ENCODE measurements around the gene QTRT2. TPM values are rescaled to one million over a fixed set of nuclear protein-coding genes. Genes with fewer than 3 reads are reported as not detected.

The QTRT2 gene
- total RNA-seq, 2 donors from 2014 or later = 20.3 to 25.6 TPM

DNA sequence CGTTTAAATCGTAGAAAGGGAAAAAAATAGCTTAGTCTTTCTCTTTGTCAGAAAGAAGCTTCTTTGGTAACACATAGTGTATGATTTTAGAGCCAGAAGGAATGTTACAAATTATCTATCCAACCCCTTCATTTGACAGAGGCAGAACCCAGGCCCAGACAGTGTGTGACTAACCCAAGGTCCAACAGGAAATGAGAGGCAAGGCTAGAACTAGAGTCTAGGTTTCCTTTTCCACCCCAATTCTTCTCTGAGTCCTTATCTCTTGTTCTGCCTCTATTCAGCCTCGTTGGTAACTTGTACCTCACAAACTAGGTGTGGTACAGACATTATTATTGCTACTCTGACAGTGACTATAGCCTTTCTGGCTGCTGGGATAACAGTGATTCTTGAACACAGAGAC is 39.3 kb downstream of the QTRT2 start:
- Histone ChIP-seq H3K9ac (ENCODE audit: low read depth in 2 of 2, low read length in 2 of 2) (no peak overlapping the region), H3K27ac (no peak overlapping the region), H3K9me3 (no peaks in the 10 kb centered on the region), H3K27me3 (no peaks in the 10 kb centered on the region), H3K36me3 (no peaks in the 10 kb centered on the region), H3K4me3 (no peak overlapping the region), H3K4me1 (no peaks in the 10 kb centered on the region)
- no peak for DNase-seq
- TF ChIP-seq, protein P1, sequence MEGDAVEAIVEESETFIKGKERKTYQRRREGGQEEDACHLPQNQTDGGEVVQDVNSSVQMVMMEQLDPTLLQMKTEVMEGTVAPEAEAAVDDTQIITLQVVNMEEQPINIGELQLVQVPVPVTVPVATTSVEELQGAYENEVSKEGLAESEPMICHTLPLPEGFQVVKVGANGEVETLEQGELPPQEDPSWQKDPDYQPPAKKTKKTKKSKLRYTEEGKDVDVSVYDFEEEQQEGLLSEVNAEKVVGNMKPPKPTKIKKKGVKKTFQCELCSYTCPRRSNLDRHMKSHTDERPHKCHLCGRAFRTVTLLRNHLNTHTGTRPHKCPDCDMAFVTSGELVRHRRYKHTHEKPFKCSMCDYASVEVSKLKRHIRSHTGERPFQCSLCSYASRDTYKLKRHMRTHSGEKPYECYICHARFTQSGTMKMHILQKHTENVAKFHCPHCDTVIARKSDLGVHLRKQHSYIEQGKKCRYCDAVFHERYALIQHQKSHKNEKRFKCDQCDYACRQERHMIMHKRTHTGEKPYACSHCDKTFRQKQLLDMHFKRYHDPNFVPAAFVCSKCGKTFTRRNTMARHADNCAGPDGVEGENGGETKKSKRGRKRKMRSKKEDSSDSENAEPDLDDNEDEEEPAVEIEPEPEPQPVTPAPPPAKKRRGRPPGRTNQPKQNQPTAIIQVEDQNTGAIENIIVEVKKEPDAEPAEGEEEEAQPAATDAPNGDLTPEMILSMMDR (IDR thresholded peaks at IDR 0.05) = no peak
- intact Hi-C loops (cut with DNase I) = no loop called here

DNA sequence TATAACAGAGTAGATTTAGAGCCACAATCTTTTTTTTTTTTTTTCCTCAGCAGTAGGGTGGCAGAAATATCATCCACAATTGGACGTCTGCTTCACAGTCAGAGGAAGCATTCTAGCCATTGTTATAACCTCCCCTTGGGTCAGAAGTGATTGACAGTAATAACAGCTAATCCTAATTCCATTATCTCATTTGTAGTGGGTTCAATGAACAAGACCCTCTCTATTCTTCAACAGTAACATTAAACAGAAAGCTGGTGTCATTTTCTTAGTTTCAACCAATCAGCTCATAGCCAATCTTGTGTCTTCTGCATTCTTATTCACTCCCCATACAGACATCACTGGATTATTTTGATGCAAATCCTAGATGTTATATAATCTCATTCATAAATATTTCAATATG is 44.6 kb downstream of the QTRT2 start:
- Histone ChIP-seq H3K36me3 (no peaks in the 10 kb centered on the region), H3K9me3 (no peaks in the 10 kb centered on the region), H3K9ac (ENCODE audit: low read depth in 2 of 2, low read length in 2 of 2) (no peak overlapping the region), H3K4me1 (no peaks in the 10 kb centered on the region), H3K4me3 (no peak overlapping the region), H3K27me3 (no peaks in the 10 kb centered on the region), H3K27ac (no peak overlapping the region)
- TF ChIP-seq, protein P1 (IDR thresholded peaks at IDR 0.05) = no peak
- intact Hi-C loops (cut with DNase I) = no loop called here
- no peak for DNase-seq

DNA sequence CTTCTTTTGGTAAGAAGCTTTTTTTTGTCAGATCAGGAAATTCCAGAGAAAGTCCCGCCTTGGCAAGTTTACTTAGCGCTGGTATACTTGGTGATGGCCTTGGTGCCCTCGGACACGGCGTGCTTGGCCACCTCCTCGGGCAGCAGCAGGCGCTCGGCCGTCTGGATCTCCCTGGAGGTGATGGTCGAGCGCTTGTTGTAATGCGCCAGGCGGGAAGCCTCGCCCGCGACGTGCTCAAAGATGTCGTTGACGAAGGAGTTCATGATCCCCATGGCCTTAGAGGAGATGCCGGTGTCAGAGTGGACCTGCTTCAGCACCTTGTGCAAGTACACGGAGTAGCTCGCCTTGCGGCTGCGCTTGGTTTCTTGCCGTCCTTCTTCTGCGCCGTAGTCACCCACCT is 46.6 kb downstream of the QTRT2 start:
- H3K4me3 ChIP-seq = no peak overlapping the region
- no peaks in the 10 kb centered on the region for H3K9me3 ChIP-seq
- intact Hi-C loops (cut with DNase I) = no loop called here
- no peak for DNase-seq
- H3K27ac ChIP-seq = no peak overlapping the region
- no peak overlapping the region for H3K9ac ChIP-seq (ENCODE audit: low read depth in 2 of 2, low read length in 2 of 2)
- no peaks in the 10 kb centered on the region for H3K4me1 ChIP-seq
- no peaks in the 10 kb centered on the region for H3K27me3 ChIP-seq
- TF ChIP-seq, protein P1 (IDR thresholded peaks at IDR 0.05) = no peak
- H3K36me3 ChIP-seq = no peaks in the 10 kb centered on the region

DNA sequence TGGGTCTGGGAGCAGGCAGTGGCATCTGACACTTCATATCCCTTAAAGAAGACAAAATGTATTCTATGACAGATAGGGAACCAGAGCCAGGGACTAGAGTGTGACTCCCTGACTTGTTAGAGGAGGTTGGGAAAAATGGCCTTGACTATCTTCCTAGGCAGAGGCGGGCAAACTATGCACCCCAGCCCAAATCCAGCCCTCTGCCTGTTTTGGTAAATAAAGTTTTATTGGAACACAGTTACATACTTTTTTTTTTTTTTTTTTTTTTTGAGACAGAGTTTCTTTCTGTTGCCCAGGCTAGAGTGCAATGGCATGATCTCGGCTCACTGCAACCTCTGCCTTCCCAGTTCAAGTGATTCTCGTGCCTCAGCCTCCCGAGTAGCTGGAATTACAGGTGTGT is 47.3 kb downstream of the QTRT2 start:
- Histone ChIP-seq H3K4me1 (no peaks in the 10 kb centered on the region), H3K9me3 (no peaks in the 10 kb centered on the region), H3K4me3 (no peak overlapping the region), H3K9ac (ENCODE audit: low read depth in 2 of 2, low read length in 2 of 2) (no peak overlapping the region), H3K27me3 (no peaks in the 10 kb centered on the region), H3K36me3 (no peaks in the 10 kb centered on the region), H3K27ac (no peak overlapping the region)
- TF ChIP-seq, protein P1 (IDR thresholded peaks at IDR 0.05) = no peak
- DNase-seq = no peak
- intact Hi-C loops (cut with DNase I) = no loop called here

DNA sequence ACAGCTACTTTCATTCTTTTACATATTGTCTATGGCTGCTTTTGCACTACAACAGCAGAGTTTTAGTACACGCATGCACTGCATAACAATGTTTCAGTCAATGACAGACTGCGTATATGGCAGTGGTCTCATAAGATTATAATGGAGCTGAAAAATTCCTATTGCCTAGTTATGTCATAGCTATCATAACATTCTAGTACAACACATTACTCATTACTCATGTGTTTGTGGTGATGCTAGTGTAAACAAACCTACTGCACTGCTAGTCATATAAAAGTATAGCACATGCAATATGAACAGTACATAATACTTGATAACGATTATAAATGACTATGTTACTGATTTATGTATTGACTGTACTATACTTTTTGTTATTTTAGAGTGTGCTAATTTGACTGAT is 47.9 kb downstream of the QTRT2 start:
- H3K4me3 ChIP-seq = no peak overlapping the region
- intact Hi-C loops (cut with DNase I) = no loop called here
- H3K36me3 ChIP-seq = no peaks in the 10 kb centered on the region
- H3K4me1 ChIP-seq = no peaks in the 10 kb centered on the region
- no peaks in the 10 kb centered on the region for H3K9me3 ChIP-seq
- DNase-seq = no peak
- no peak overlapping the region for H3K9ac ChIP-seq (ENCODE audit: low read depth in 2 of 2, low read length in 2 of 2)
- TF ChIP-seq, protein P1 (IDR thresholded peaks at IDR 0.05) = no peak
- H3K27ac ChIP-seq = no peak overlapping the region
- H3K27me3 ChIP-seq = no peaks in the 10 kb centered on the region

DNA sequence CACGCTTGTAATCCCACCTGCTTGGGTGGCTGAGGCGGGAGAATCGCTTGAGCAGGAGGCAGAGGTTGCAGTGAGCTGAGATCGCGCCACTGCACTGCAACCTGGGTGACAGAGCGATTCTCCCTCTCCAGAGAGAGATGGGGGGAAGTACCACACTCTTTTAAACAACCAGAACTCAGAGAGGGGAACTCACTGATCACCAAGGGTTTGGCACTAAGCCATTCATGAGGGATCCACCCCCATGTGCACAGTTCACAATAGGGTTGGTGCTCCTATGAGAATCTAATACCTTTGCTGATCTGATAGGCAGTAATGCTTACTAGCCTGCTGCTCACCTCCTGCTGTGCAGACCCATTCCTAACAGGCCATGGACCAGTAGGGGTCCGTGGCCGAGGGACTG is 51.6 kb downstream of the QTRT2 start:
- H3K4me3 ChIP-seq = no peak overlapping the region
- no peaks in the 10 kb centered on the region for H3K36me3 ChIP-seq
- DNase-seq = no peak
- H3K9ac ChIP-seq (ENCODE audit: low read depth in 2 of 2, low read length in 2 of 2) = no peak overlapping the region
- H3K27me3 ChIP-seq = no peaks in the 10 kb centered on the region
- TF ChIP-seq, protein P1 (IDR thresholded peaks at IDR 0.05) = no peak
- H3K9me3 ChIP-seq = no peaks in the 10 kb centered on the region
- no peak overlapping the region for H3K27ac ChIP-seq
- no peaks in the 10 kb centered on the region for H3K4me1 ChIP-seq
- intact Hi-C loops (cut with DNase I) = no loop called here

All from colonic mucosa (tissue), 4 donors.